GM20431 (cell line): ENCODE data around the gene UVRAG.
"Not testable (repeated sequence)": the region's sequence is repeated elsewhere in the genome, so short reads cannot be mapped to it uniquely, and the experiment has no call there.

Source experiments
- in situ Hi-C: fragments of 300-500 bp; cut with MseI, MboI; formaldehyde crosslinking; loops from one replicate; pipeline ENCODE4 v1.15.0; 2020; ENCODE audit warnings: low sequenced_read_pairs; ENCODE audit not compliant: unreplicated experiment

The UVRAG gene

GRCh38 chr11:76038608-76039007 lies 223.6 kb downstream of the UVRAG start:
- in situ Hi-C loops = no loop called here

- in situ Hi-C loops = no loop called here
Measured at GRCh38 chr11:76041208-76041607, 226.2 kb downstream of the UVRAG start.

GRCh38 chr11:76044750-76045320 lies 229.8 kb downstream of the UVRAG start:
- in situ Hi-C loops = no loop called here

- in situ Hi-C loops = no loop called here
Measured at GRCh38 chr11:76047231-76047630, 232.2 kb downstream of the UVRAG start.

- in situ Hi-C loops = no loop called here
Measured at GRCh38 chr11:76047766-76048165, 232.8 kb downstream of the UVRAG start.

GRCh38 chr11:76048763-76049162 lies 233.8 kb downstream of the UVRAG start:
- in situ Hi-C loops = no loop called here

GRCh38 chr11:76049511-76049910 lies 234.5 kb downstream of the UVRAG start:
- in situ Hi-C loops = no loop called here

- in situ Hi-C loops = no loop called here
Measured at GRCh38 chr11:76051937-76052336, 236.9 kb downstream of the UVRAG start.

GRCh38 chr11:76054330-76054729 lies 239.3 kb downstream of the UVRAG start:
- in situ Hi-C loops = no loop called here

- in situ Hi-C loops = no loop called here
Measured at GRCh38 chr11:76056876-76057275, 241.9 kb downstream of the UVRAG start.

- in situ Hi-C loops = not testable (repeated sequence)
Measured at GRCh38 chr11:76060475-76061036, 245.5 kb downstream of the UVRAG start.

GRCh38 chr11:76062733-76063132 lies 247.7 kb downstream of the UVRAG start:
- in situ Hi-C loops = no loop called here

GRCh38 chr11:76064192-76064591 lies 249.2 kb downstream of the UVRAG start:
- in situ Hi-C loops = no loop called here

- in situ Hi-C loops = no loop called here
Measured at GRCh38 chr11:76067099-76067498, 252.1 kb downstream of the UVRAG start.

GRCh38 chr11:76069001-76069400 lies 254.0 kb downstream of the UVRAG start:
- in situ Hi-C loops = no loop called here

- in situ Hi-C loops = no loop called here
Measured at GRCh38 chr11:76071090-76071489, 256.1 kb downstream of the UVRAG start.

- in situ Hi-C loops = no loop called here
Measured at GRCh38 chr11:76073724-76074123, 258.7 kb downstream of the UVRAG start.

- in situ Hi-C loops = no loop called here
Measured at GRCh38 chr11:76074148-76075095, 259.4 kb downstream of the UVRAG start.

GRCh38 chr11:76075716-76076115 lies 260.7 kb downstream of the UVRAG start:
- in situ Hi-C loops = no loop called here

- in situ Hi-C loops = not testable (repeated sequence)
Measured at GRCh38 chr11:76076253-76076652, 261.2 kb downstream of the UVRAG start.

- in situ Hi-C loops = no loop called here
Measured at GRCh38 chr11:76076749-76077148, 261.7 kb downstream of the UVRAG start.
